Caco-2 (cell line): ENCODE results near the gene TADA2B. TPM values are rescaled to one million over a fixed set of nuclear protein-coding genes. Genes with fewer than 3 reads are reported as not detected.

ENCODE experiments used
- BruUV-seq: library from RNA; stranded (reverse); fragments of 400-500 nt; replicated peaks from 2 replicates; lab custom pipeline; 2021; lab: Mats Ljungman, UMichigan
- CTCF ChIA-PET: fragments of 300-600 bp; sonication (Branson Sonifier 250); formaldehyde crosslinking; loops from one replicate; lab custom pipeline; 2022; ENCODE audit warnings: antibody characterized with exemption; lab: Charles Lee
- POLR2A ChIA-PET: fragments of 300-600 bp; sonication (Branson Sonifier 250); formaldehyde crosslinking; loops from one replicate; lab custom pipeline; 2022; ENCODE audit warnings: antibody characterized with exemption; lab: Charles Lee
- DNase-seq, 2 experiments: peaks; one replicate each; pipeline versions ENCODE4 v3.0.0 to v3.0.0-alpha.2; 2020 to 2022
- H3K27me3 ChIP-seq: replicated peaks from 2 replicates; pipeline ENCODE4 v1.6.0; 2011; ENCODE audit warnings: low read length; ENCODE audit not compliant: control insufficient read depth, insufficient read depth
- H3K36me3 ChIP-seq: 2 replicates; pipeline ENCODE4 v1.5.1; 2011; ENCODE audit warnings: low read length; ENCODE audit not compliant: control insufficient read depth, insufficient read depth
- H3K4me1 ChIP-seq: fragments of 250-450 bp; sonication (Bioruptor Pico); 2 replicates; pipeline ENCODE4 v1.5.1; 2020; ENCODE audit warnings: mild to moderate bottlenecking
- H3K4me3 ChIP-seq: 2 replicates; pipeline ENCODE4 v1.5.1; 2011; ENCODE audit warnings: low read depth, mild to moderate bottlenecking, control low read depth, low read length
- H3K9me3 ChIP-seq: fragments of 250-450 bp; sonication (Bioruptor Pico); 2 replicates; pipeline ENCODE4 v1.5.1; 2020; ENCODE audit warnings: mild to moderate bottlenecking, moderate library complexity
- H3K27ac Mint-ChIP-seq: one replicate; pipeline ENCODE4 v1.8.0; 2022; ENCODE audit warnings: mixed read lengths; ENCODE audit not compliant: unreplicated experiment
- H3K27me3 Mint-ChIP-seq: one replicate; pipeline ENCODE4 v1.8.0; 2022; ENCODE audit warnings: mixed read lengths; ENCODE audit not compliant: insufficient read depth, unreplicated experiment
- H3K36me3 Mint-ChIP-seq: one replicate; pipeline ENCODE4 v1.8.0; 2022; ENCODE audit warnings: mild to moderate bottlenecking, mixed read lengths; ENCODE audit not compliant: insufficient read depth, unreplicated experiment
- H3K4me1 Mint-ChIP-seq: one replicate; pipeline ENCODE4 v1.8.0; 2022; ENCODE audit warnings: low read depth, mixed read lengths; ENCODE audit not compliant: unreplicated experiment
- H3K4me3 Mint-ChIP-seq: one replicate; pipeline ENCODE4 v1.8.0; 2022; ENCODE audit warnings: mild to moderate bottlenecking, moderate library complexity, mixed read lengths; ENCODE audit not compliant: unreplicated experiment
- H3K9me3 Mint-ChIP-seq: one replicate; pipeline ENCODE4 v1.8.0; 2022; ENCODE audit warnings: mixed read lengths; ENCODE audit not compliant: unreplicated experiment
- intact Hi-C: fragments of 100-400 bp; cut with micrococcal nuclease; formaldehyde crosslinking; loops from one replicate; pipeline ENCODE4 v1.10.0; 2022; ENCODE audit not compliant: unreplicated experiment
- total RNA-seq: library from RNA; stranded (reverse); gene quantifications from 2 replicates; pipeline ENCODE4 v1.2.3, GENCODE V29; 2022
- TF ChIP-seq, protein P1 (sequence below), 2 experiments: fragments of 200-600 bp in 1 of 2; IDR thresholded peaks; 1 replicate in 1 of 2; 2 replicates in 1 of 2; pipeline versions ENCODE4 v1.5.1 to v1.8.0; 2011 to 2022; ENCODE audit warnings: antibody characterized with exemption in 1 of 2, control low read depth in 1 of 2, inconsistent platforms in 1 of 2, low read depth in 1 of 2, low read length in 1 of 2, mild to moderate bottlenecking in 1 of 2, moderate library complexity in 1 of 2; ENCODE audit not compliant: insufficient read depth in 1 of 2, severe bottlenecking in 1 of 2, unreplicated experiment in 1 of 2

The TADA2B gene
- total RNA-seq, 1 experiment from 2014 or later = 21.8 TPM

GRCh38 chr4:7103031-7103606 is 59.9 kb downstream of the TADA2B start:
- DNase-seq = peak; percentile 90
- Mint-ChIP-seq H3K9me3 (no peaks in the 10 kb centered on the region), H3K4me3 (peak overlapping the region; percentile 83), H3K36me3 (peaks cover 6% of the 10 kb centered on the region), H3K4me1 (peaks cover 5% of the 10 kb centered on the region), H3K27me3 (no peaks in the 10 kb centered on the region), H3K27ac (peak overlapping the region; percentile 76)
- BruUV-seq = TSS peak; percentile 95
- H3K9me3 ChIP-seq = no peaks in the 10 kb centered on the region
- intact Hi-C loops = loop anchor here (2.0 to 5.0 kb wide), 4 partner anchors 24 to 616 kb away; no protein-coding TSS in a partner anchor
- peaks cover 11% of the 10 kb centered on the region for H3K4me1 ChIP-seq
- no peaks in the 10 kb centered on the region for H3K36me3 ChIP-seq
- TF ChIP-seq, protein P1, sequence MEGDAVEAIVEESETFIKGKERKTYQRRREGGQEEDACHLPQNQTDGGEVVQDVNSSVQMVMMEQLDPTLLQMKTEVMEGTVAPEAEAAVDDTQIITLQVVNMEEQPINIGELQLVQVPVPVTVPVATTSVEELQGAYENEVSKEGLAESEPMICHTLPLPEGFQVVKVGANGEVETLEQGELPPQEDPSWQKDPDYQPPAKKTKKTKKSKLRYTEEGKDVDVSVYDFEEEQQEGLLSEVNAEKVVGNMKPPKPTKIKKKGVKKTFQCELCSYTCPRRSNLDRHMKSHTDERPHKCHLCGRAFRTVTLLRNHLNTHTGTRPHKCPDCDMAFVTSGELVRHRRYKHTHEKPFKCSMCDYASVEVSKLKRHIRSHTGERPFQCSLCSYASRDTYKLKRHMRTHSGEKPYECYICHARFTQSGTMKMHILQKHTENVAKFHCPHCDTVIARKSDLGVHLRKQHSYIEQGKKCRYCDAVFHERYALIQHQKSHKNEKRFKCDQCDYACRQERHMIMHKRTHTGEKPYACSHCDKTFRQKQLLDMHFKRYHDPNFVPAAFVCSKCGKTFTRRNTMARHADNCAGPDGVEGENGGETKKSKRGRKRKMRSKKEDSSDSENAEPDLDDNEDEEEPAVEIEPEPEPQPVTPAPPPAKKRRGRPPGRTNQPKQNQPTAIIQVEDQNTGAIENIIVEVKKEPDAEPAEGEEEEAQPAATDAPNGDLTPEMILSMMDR (IDR thresholded peaks at IDR 0.05; ENCODE audit: insufficient read depth in 1 of 2, low read depth in 1 of 2, low read length in 1 of 2, severe bottlenecking in 1 of 2, unreplicated experiment in 1 of 2) = no peak
- H3K27me3 ChIP-seq = no peaks in the 10 kb centered on the region
- ChIA-PET POLR2A (no interaction called here), CTCF (interaction anchor here (0.8 to 1.8 kb wide), 4 partner anchors 13 to 64 kb away, joined by 3 to 8 read pairs (median 6); no protein-coding TSS in a partner anchor)
- H3K4me3 ChIP-seq = peak overlapping the region; percentile 57

DNA sequence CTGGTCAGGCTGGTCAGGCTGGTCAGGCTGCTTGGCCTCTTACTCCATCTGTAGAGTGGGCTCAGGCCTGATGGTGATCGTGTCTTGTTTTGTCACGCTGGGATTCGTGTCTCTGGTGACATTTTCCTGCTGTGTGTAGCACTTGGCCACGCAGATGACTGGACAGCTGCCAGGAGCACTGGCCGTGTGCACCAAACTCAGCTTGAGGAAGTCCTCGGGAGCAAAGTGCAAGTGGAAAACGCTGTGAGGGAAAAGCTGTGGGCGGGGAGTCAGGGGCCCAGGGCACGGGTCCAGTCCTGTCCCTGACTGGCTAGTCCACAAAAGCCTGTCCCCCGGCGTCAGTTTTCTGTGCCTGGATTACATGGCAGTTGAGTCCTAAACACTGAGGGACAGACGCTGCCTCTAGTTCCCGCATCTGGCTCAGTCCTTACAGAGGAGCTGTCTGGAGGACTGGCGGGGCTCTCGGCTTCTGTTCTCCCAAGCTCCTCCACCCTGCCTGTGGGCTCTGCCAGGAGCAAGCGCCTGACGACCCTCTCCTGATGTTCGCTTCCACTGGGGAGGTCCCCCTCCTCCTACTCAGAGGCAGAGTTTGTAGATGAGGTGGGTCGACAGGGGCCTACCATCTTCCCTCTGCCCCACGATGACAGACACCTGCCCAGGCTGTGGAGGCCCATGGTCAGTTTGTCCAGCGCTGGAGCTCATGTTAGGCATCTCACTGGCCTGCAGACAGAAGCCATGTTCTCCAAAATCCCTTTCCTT is 60.6 kb downstream of the TADA2B start:
- H3K27me3 ChIP-seq = no peaks in the 10 kb centered on the region
- ChIA-PET POLR2A (no interaction called here), CTCF (interaction anchor here (0.6 to 1.8 kb wide), 6 partner anchors 33 to 685 kb away, joined by 3 to 8 read pairs (median 4); partner anchors contain the start of genes SORCS2 and TADA2B)
- H3K4me3 ChIP-seq = peak overlapping the region; percentile 57
- peaks cover 6% of the 10 kb centered on the region for H3K36me3 Mint-ChIP-seq
- peak overlapping the region; percentile 83 for H3K4me3 Mint-ChIP-seq
- H3K27ac Mint-ChIP-seq = peak overlapping the region; percentile 76
- BruUV-seq = TSS peak; percentile 73
- H3K4me1 Mint-ChIP-seq = peaks cover 5% of the 10 kb centered on the region
- H3K9me3 ChIP-seq = no peaks in the 10 kb centered on the region
- H3K9me3 Mint-ChIP-seq = no peaks in the 10 kb centered on the region
- intact Hi-C loops = loop anchor here (2.0 to 5.0 kb wide), 4 partner anchors 23 to 616 kb away; no protein-coding TSS in a partner anchor
- H3K27me3 Mint-ChIP-seq = no peaks in the 10 kb centered on the region
- TF ChIP-seq, protein P1 (IDR thresholded peaks at IDR 0.05; ENCODE audit: insufficient read depth in 1 of 2, low read depth in 1 of 2, low read length in 1 of 2, severe bottlenecking in 1 of 2, unreplicated experiment in 1 of 2) = no peak
- H3K4me1 ChIP-seq = peaks cover 11% of the 10 kb centered on the region
- peak; percentile 78 to 87 for DNase-seq
- no peaks in the 10 kb centered on the region for H3K36me3 ChIP-seq

DNA sequence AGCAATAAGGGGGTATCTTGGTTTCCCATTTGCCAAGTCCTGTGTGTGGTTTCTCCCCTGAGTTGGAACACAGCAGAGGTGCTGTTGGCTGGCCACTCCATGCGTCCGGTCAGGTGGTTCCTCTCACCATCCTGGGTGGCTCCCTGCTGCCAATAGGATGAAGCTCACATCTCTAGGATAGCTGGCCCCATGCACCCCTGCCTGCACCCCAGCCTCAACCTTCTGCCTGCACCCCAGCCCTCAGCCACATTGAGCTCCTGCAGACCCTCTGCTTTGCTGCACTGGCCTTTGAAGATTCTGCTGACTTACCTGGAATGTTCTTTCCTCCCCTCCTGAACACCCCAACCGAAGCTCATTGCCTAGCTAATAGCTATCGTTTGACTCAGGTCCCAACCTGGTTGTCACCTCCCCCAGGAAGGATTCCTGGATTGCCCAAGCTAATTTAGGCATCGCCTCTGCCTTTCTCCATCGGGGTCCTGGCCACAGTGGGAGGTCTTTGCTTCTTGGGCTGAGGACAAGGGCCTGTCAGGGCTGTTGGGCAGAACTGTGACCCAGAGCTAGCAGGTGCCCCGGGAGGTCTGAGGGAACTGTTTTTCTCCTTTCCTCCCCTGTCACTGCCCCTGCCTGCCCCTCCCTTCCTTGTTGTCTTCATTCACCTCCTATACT is 61.3 kb downstream of the TADA2B start:
- Mint-ChIP-seq H3K4me1 (peaks cover 5% of the 10 kb centered on the region), H3K4me3 (peak overlapping the region; percentile 83), H3K36me3 (peaks cover 6% of the 10 kb centered on the region), H3K9me3 (no peaks in the 10 kb centered on the region), H3K27ac (peak overlapping the region; percentile 76), H3K27me3 (no peaks in the 10 kb centered on the region)
- no peak for DNase-seq
- intact Hi-C loops = loop anchor here (5.0 kb wide), 2 partner anchors 38 to 617 kb away; no protein-coding TSS in a partner anchor
- Histone ChIP-seq H3K4me1 (peaks cover 11% of the 10 kb centered on the region), H3K9me3 (no peaks in the 10 kb centered on the region), H3K36me3 (no peaks in the 10 kb centered on the region), H3K4me3 (no peak overlapping the region), H3K27me3 (no peaks in the 10 kb centered on the region)
- CTCF ChIA-PET = interaction anchor here (0.6 to 1.4 kb wide), 5 partner anchors 30 to 685 kb away, joined by 3 to 4 read pairs (median 4); partner anchors contain the start of genes SORCS2 and TADA2B
- TF ChIP-seq, protein P1 (IDR thresholded peaks at IDR 0.05; ENCODE audit: insufficient read depth in 1 of 2, low read depth in 1 of 2, low read length in 1 of 2, severe bottlenecking in 1 of 2, unreplicated experiment in 1 of 2) = no peak
- BruUV-seq = no TSS peak
- POLR2A ChIA-PET = no interaction called here
